KMS-11 (cell line): ENCODE measurements around the gene TTLL6.
A peak's percentile ranks its signal among the peaks of the same experiment; 100 is the strongest.

Experiments used
- H2AFZ ChIP-seq: fragments of 200-600 bp; sonication (generic); 2 replicates; pipeline ENCODE4 v1.6.1; 2016; ENCODE audit warnings: antibody characterized with exemption, mixed run types, low read depth
- H3K27ac ChIP-seq: fragments of 200-600 bp; sonication (generic); 2 replicates; pipeline ENCODE4 v1.6.1; 2016; ENCODE audit warnings: mild to moderate bottlenecking, mixed run types
- H3K27me3 ChIP-seq: fragments of 200-600 bp; sonication (generic); 2 replicates; pipeline ENCODE4 v1.6.1; 2017; ENCODE audit warnings: mild to moderate bottlenecking, low read depth, mixed run types, moderate library complexity; ENCODE audit not compliant: insufficient read depth
- H3K36me3 ChIP-seq: fragments of 200-600 bp; sonication (generic); 2 replicates; pipeline ENCODE4 v1.6.1; 2017; ENCODE audit warnings: mild to moderate bottlenecking, mixed run types; ENCODE audit not compliant: insufficient read depth
- H3K4me1 ChIP-seq: fragments of 200-600 bp; sonication (generic); 2 replicates; pipeline ENCODE4 v1.6.1; 2016; ENCODE audit warnings: mild to moderate bottlenecking, low read depth, mixed run types; ENCODE audit not compliant: poor library complexity, severe bottlenecking
- H3K4me2 ChIP-seq: fragments of 200-600 bp; sonication (generic); 2 replicates; pipeline ENCODE4 v1.7.0; 2016; ENCODE audit warnings: mild to moderate bottlenecking, mixed run types
- H3K4me3 ChIP-seq: fragments of 200-600 bp; sonication (generic); IDR thresholded peaks from 2 replicates; pipeline ENCODE4 v1.6.1; 2017; ENCODE audit warnings: low read depth, low read length, mixed read lengths; ENCODE audit not compliant: insufficient read depth
- H3K79me2 ChIP-seq: fragments of 200-600 bp; sonication (generic); 2 replicates; pipeline ENCODE4 v1.6.1; 2016; ENCODE audit warnings: low read depth, mixed run types; ENCODE audit not compliant: insufficient read depth
- H3K9ac ChIP-seq: fragments of 200-600 bp; sonication (generic); 2 replicates; pipeline ENCODE4 v1.6.1; 2016; ENCODE audit warnings: mild to moderate bottlenecking, mixed run types
- H4K20me1 ChIP-seq: fragments of 200-600 bp; sonication (generic); 2 replicates; pipeline ENCODE4 v1.6.1; 2016; ENCODE audit warnings: mild to moderate bottlenecking, mixed run types; ENCODE audit not compliant: insufficient read depth
- TF ChIP-seq, protein P1 (sequence below): fragments of 200-600 bp; sonication (generic); conservative IDR thresholded peaks from 2 replicates; pipeline ENCODE4 v1.6.1; 2017; ENCODE audit warnings: low read depth, mild to moderate bottlenecking, antibody characterized with exemption, low read length, moderate library complexity, mixed read lengths

TTLL6 gene

DNA sequence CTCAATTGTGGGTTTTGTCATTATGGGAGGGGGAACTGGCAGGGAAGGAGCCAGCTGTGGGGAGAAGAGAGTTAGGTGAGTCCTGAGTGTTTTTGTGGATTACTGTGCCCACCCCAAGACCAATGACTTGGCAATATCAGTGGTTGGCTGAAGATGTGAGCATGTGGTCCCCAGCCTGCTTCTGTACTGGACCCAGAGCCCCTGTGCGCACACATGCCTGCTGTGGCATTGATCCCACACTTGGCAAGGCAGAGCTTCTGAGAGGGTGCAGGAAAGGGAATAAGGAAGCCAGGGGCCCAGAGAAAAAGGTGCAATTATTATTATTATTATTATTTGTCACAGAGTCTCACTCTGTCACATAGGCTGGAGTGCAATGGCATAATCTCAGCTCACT, 96.0 kb downstream of the TTLL6 start:
- peaks cover 26% of the 10 kb centered on the region for H3K4me1 ChIP-seq
- no peaks in the 10 kb centered on the region for H3K79me2 ChIP-seq
- peak overlapping the region; percentile 37; the same call in 1 of the 2 replicates for H2AFZ ChIP-seq
- peak overlapping the region; percentile 62 for H3K4me2 ChIP-seq
- H4K20me1 ChIP-seq: no peaks in the 10 kb centered on the region; the same call in 1 of the 2 replicates
- no peaks in the 10 kb centered on the region for H3K36me3 ChIP-seq
- peak overlapping the region; percentile 23; the same call in 1 of the 2 replicates for H3K9ac ChIP-seq
- no peak overlapping the region for H3K4me3 ChIP-seq
- peaks cover 8% of the 10 kb centered on the region; the same call in 1 of the 2 replicates for H3K27me3 ChIP-seq
- TF ChIP-seq, protein P1, sequence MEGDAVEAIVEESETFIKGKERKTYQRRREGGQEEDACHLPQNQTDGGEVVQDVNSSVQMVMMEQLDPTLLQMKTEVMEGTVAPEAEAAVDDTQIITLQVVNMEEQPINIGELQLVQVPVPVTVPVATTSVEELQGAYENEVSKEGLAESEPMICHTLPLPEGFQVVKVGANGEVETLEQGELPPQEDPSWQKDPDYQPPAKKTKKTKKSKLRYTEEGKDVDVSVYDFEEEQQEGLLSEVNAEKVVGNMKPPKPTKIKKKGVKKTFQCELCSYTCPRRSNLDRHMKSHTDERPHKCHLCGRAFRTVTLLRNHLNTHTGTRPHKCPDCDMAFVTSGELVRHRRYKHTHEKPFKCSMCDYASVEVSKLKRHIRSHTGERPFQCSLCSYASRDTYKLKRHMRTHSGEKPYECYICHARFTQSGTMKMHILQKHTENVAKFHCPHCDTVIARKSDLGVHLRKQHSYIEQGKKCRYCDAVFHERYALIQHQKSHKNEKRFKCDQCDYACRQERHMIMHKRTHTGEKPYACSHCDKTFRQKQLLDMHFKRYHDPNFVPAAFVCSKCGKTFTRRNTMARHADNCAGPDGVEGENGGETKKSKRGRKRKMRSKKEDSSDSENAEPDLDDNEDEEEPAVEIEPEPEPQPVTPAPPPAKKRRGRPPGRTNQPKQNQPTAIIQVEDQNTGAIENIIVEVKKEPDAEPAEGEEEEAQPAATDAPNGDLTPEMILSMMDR: no peak
- peak overlapping the region; percentile 38; the same call in 1 of the 2 replicates for H3K27ac ChIP-seq

DNA sequence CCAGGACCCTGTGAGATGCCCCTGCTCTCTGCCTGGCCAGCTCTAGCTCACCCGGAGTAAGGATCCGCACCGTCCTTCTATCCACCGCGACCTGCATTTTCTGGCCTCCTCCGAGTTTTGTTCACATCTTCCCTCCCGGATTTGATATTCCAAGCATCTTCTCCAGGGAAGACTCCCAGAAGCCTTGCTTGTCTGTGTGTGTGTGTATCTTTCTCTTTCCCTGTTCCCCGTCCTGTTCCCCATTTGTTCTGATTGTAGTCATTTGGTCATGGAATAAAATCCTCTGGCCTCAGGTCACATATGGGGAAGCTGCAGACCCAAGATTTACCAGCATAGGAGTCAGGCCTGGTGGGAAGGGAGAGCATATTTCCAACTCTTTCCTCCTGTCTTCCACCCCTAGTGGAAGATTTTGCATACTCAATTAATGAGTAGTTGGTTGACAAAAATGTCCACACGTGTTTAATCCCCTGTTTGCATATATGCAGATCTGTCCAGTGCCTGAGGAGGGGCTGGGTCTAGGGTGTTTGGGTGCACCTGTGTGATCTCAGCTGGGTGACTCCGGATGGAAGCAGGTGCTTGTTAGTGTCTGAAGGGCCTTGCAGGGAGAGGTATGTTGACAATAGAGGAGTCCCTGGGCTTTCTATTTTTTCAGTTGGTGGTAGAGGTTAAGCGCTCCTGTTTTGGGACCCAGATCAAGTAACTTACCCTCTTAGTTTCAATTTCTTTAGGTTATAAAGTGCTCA, 96.6 kb downstream of the TTLL6 start:
- Histone ChIP-seq H3K4me1 (peaks cover 26% of the 10 kb centered on the region), H3K79me2 (no peaks in the 10 kb centered on the region), H4K20me1 (no peaks in the 10 kb centered on the region; the same call in 1 of the 2 replicates), H3K9ac (peak overlapping the region; percentile 23; the same call in 1 of the 2 replicates), H2AFZ (peak overlapping the region; percentile 37; the same call in 1 of the 2 replicates), H3K4me3 (no peak overlapping the region), H3K36me3 (no peaks in the 10 kb centered on the region), H3K4me2 (peak overlapping the region; percentile 62), H3K27ac (peak overlapping the region; percentile 38; the same call in 1 of the 2 replicates), H3K27me3 (peaks cover 6% of the 10 kb centered on the region; the same call in 1 of the 2 replicates)
- TF ChIP-seq, protein P1: no peak

DNA sequence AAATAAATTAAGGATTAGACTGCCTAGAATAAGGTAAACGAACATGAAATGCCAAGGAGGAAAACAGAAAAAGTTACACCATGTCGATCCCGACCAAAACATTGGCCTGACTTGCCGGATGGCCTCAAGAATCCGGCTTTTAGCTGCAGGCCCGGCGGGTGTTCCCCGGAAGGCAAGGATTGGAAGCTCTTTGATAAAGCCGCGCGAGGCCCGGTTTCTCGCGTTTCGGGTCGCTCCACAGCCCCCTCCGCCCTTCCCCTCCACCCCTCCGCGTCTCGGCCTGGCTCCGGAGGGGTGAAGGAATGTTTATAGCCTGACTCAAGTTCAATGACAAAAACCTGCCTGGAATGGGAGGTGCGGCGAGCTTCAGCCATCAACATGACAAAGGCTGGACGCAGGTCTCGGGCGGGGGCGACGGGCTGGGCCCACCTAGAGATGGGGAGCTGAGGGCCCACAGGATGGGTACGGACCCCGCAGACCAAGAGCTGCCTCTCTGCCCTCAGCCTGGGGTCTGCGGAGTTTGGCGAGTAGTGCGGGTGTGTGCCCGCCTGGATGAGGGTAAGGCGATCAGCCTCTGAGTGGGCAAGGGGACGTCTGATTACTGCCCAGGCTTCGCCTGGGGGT, 97.3 kb downstream of the TTLL6 start:
- Histone ChIP-seq H3K9ac (no peak overlapping the region), H3K4me3 (no peak overlapping the region), H3K79me2 (no peaks in the 10 kb centered on the region), H4K20me1 (no peaks in the 10 kb centered on the region; the same call in 1 of the 2 replicates), H3K36me3 (no peaks in the 10 kb centered on the region), H2AFZ (peak overlapping the region; percentile 37; the same call in 1 of the 2 replicates), H3K4me1 (peaks cover 26% of the 10 kb centered on the region), H3K27ac (no peak overlapping the region), H3K27me3 (no peaks in the 10 kb centered on the region; the same call in 1 of the 2 replicates), H3K4me2 (peak overlapping the region; percentile 62; the same call in 1 of the 2 replicates)
- TF ChIP-seq, protein P1: no peak

DNA sequence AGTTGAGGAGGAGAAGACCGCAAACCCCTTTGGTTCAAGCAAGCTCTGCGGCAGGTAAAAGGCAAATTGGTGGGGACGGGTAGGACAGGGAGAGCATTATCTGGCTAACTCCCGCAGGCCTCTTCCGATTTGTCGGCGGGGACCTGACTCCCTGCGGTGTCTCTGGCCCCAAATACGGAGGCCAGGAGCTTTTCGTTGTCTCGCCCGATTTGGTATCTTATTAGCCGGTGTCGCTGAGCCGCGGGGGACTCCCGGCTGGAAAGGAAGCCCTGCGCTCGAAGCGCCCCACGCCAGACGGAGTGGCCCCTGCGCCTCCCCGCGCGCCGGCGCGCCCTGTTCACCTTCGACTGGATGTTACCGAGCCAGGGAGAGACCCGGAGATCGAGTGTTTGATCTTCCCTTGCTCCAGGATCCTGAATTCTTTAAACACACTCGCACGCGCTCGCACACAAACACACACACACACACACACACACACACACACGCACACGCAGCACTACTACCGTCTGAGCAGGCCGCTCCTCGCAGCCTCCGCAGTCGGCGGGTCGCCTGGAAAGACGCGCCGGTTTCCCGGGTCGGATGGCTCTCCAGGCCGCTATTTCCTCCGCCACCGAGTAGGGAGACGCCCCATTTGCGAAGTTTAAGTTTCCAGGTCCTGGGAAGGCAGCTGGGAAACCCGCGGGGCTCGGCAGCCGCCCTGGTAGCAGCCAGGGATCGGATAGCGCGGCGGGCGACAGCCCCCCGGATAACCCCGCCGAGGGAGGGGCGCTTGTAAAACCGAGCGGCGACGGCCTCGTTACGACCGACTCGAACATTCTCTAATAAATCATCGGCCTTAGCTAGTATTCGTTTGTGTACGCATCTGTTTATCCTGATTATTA, 98.0 kb downstream of the TTLL6 start:
- no peak overlapping the region for H2AFZ ChIP-seq
- no peaks in the 10 kb centered on the region; the same call in 1 of the 2 replicates for H3K27me3 ChIP-seq
- no peak overlapping the region for H3K9ac ChIP-seq

More for the DNA sequence above, 98.0 kb downstream of the TTLL6 start:
- TF ChIP-seq, protein P1: no peak
- H3K4me2 ChIP-seq: no peak overlapping the region
- no peak overlapping the region for H3K27ac ChIP-seq
- H3K4me1 ChIP-seq: peaks cover 22% of the 10 kb centered on the region
- H3K4me3 ChIP-seq: no peak overlapping the region
- H3K36me3 ChIP-seq: no peaks in the 10 kb centered on the region
- H3K79me2 ChIP-seq: no peaks in the 10 kb centered on the region
- H4K20me1 ChIP-seq: no peaks in the 10 kb centered on the region
